K562 treated with DMSO at 1 percent for 4 hours (cell line): Measurements from ENCODE around the gene EN1. TPM values are rescaled to one million over a fixed set of nuclear protein-coding genes. Genes with fewer than 3 reads are reported as not detected.

Experiments
- total RNA-seq: library from RNA; unstranded; fragments of 300-600 nt; gene quantifications from 2 replicates; pipeline ENCODE4 v1.2.3, GENCODE V29; 2022; ENCODE audit not compliant: insufficient read depth

EN1 gene
- 1.9 and 2.4 TPM in 2 replicates for total RNA-seq

DNA sequence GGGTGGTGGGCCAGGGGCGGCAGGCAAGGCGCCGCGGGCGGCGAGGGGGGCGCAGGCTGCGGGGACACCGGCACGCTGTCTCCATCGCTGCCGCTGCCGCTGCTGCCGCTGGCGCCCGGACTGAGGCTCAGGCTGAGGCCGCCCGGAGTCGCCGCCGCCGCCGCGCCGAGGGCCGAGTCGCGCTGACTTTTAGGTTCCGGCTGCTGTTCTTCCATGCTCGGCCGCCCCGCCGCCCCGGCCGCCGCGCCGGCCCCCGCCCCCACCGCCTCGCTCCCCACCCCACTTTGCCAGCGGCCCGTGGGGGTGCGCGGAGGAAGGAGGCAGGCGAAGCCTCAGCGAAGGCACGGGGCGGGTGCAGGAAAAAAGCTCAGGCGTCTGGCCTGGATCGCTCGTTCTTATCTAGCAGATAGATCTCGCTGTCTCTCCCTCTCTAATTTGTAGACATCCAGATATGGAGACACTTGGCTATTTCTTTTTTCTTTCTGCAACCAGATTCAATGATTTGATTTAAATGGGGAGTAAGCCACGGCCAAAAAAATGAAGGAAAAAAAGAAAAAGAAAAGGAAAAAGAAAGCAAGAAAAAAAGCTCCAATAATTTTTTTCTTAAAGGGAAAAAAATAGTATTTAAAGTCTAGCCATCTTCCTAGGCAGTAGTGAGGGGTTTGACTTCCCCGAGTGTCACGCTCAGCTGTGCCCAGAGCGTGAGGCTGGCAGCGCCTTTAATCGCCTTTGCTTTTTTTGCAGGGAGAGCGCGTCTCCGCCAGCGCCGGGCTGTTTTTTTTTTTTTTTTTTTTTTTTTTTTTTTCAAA is at the start of gene EN1:
TSS of gene EN1 (minus strand) at position 696 of the 809 bp plus-strand sequence. CDS start at position 215, 481 bp downstream.

Other genes with a start within 250 kb of the EN1 start
- gene MARCO, start 94.5 kb upstream of the EN1 start, total RNA-seq = not detected in 2 replicates